Caco-2 (cell line): ENCODE data around the gene RASGEF1C. TPM values are rescaled to one million over a fixed set of nuclear protein-coding genes. Genes with fewer than 3 reads are reported as not detected.
A peak's percentile ranks its signal among the peaks of the same experiment; 100 is the strongest.

Experiments used
- BruUV-seq: library from RNA; stranded (reverse); fragments of 400-500 nt; replicated peaks from 2 replicates; lab custom pipeline; 2021; lab: Mats Ljungman, UMichigan
- CTCF ChIA-PET: fragments of 300-600 bp; sonication (Branson Sonifier 250); formaldehyde crosslinking; loops from one replicate; lab custom pipeline; 2022; ENCODE audit warnings: antibody characterized with exemption; lab: Charles Lee
- POLR2A ChIA-PET: fragments of 300-600 bp; sonication (Branson Sonifier 250); formaldehyde crosslinking; loops from one replicate; lab custom pipeline; 2022; ENCODE audit warnings: antibody characterized with exemption; lab: Charles Lee
- DNase-seq, 2 experiments: peaks; one replicate each; pipeline versions ENCODE4 v3.0.0 to v3.0.0-alpha.2; 2020 to 2022
- H3K27me3 ChIP-seq: replicated peaks from 2 replicates; pipeline ENCODE4 v1.6.0; 2011; ENCODE audit warnings: low read length; ENCODE audit not compliant: control insufficient read depth, insufficient read depth
- H3K36me3 ChIP-seq: 2 replicates; pipeline ENCODE4 v1.5.1; 2011; ENCODE audit warnings: low read length; ENCODE audit not compliant: control insufficient read depth, insufficient read depth
- H3K4me1 ChIP-seq: fragments of 250-450 bp; sonication (Bioruptor Pico); 2 replicates; pipeline ENCODE4 v1.5.1; 2020; ENCODE audit warnings: mild to moderate bottlenecking
- H3K4me3 ChIP-seq: 2 replicates; pipeline ENCODE4 v1.5.1; 2011; ENCODE audit warnings: low read depth, mild to moderate bottlenecking, control low read depth, low read length
- H3K9me3 ChIP-seq: fragments of 250-450 bp; sonication (Bioruptor Pico); 2 replicates; pipeline ENCODE4 v1.5.1; 2020; ENCODE audit warnings: mild to moderate bottlenecking, moderate library complexity
- H3K27ac Mint-ChIP-seq: one replicate; pipeline ENCODE4 v1.8.0; 2022; ENCODE audit warnings: mixed read lengths; ENCODE audit not compliant: unreplicated experiment
- H3K27me3 Mint-ChIP-seq: one replicate; pipeline ENCODE4 v1.8.0; 2022; ENCODE audit warnings: mixed read lengths; ENCODE audit not compliant: insufficient read depth, unreplicated experiment
- H3K36me3 Mint-ChIP-seq: one replicate; pipeline ENCODE4 v1.8.0; 2022; ENCODE audit warnings: mild to moderate bottlenecking, mixed read lengths; ENCODE audit not compliant: insufficient read depth, unreplicated experiment
- H3K4me1 Mint-ChIP-seq: one replicate; pipeline ENCODE4 v1.8.0; 2022; ENCODE audit warnings: low read depth, mixed read lengths; ENCODE audit not compliant: unreplicated experiment
- H3K4me3 Mint-ChIP-seq: one replicate; pipeline ENCODE4 v1.8.0; 2022; ENCODE audit warnings: mild to moderate bottlenecking, moderate library complexity, mixed read lengths; ENCODE audit not compliant: unreplicated experiment
- H3K9me3 Mint-ChIP-seq: one replicate; pipeline ENCODE4 v1.8.0; 2022; ENCODE audit warnings: mixed read lengths; ENCODE audit not compliant: unreplicated experiment
- CTCF ChIP-seq, 2 experiments: fragments of 200-600 bp in 1 of 2; IDR thresholded peaks; 1 replicate in 1 of 2; 2 replicates in 1 of 2; pipeline versions ENCODE4 v1.5.1 to v1.8.0; 2011 to 2022; ENCODE audit warnings: antibody characterized with exemption in 1 of 2, control low read depth in 1 of 2, inconsistent platforms in 1 of 2, low read depth in 1 of 2, low read length in 1 of 2, mild to moderate bottlenecking in 1 of 2, moderate library complexity in 1 of 2; ENCODE audit not compliant: insufficient read depth in 1 of 2, severe bottlenecking in 1 of 2, unreplicated experiment in 1 of 2
- intact Hi-C: fragments of 100-400 bp; cut with micrococcal nuclease; formaldehyde crosslinking; loops from one replicate; pipeline ENCODE4 v1.10.0; 2022; ENCODE audit not compliant: unreplicated experiment
- total RNA-seq: library from RNA; stranded (reverse); gene quantifications from 2 replicates; pipeline ENCODE4 v1.2.3, GENCODE V29; 2022

RASGEF1C gene
- total RNA-seq, 1 experiment from 2014 or later, result not detected

DNA sequence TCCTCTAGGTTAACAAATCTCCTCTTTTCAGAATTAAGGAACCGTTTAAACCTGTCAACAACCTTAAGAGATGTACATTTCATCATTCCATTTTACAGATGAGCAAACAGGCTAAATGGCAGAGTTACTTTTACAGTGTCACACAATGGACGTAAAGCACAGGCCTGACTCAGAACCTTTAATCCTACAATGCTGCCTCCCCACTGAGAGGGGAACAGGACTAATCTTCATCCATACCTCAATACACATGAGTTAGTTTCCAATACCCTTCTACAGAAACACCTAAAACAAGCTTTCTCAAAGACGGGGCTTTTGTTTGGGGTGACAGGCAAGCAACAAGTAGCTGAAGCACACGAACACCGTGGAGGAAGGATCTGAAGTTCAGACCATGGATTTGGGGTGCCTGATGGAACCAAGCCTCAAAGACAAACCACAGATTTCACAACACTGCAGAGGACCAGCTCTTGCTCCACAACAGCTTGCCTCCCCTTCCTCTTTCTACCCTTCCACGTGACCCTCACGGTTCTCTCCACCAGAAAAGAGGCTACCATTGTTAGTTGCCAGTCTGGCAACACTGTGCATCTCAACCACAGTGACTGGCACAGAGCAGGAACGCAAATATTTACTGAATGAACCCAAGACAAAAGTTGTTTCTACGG is 139.3 kb downstream of the RASGEF1C start:
- no peak overlapping the region for H3K27ac Mint-ChIP-seq

DNA sequence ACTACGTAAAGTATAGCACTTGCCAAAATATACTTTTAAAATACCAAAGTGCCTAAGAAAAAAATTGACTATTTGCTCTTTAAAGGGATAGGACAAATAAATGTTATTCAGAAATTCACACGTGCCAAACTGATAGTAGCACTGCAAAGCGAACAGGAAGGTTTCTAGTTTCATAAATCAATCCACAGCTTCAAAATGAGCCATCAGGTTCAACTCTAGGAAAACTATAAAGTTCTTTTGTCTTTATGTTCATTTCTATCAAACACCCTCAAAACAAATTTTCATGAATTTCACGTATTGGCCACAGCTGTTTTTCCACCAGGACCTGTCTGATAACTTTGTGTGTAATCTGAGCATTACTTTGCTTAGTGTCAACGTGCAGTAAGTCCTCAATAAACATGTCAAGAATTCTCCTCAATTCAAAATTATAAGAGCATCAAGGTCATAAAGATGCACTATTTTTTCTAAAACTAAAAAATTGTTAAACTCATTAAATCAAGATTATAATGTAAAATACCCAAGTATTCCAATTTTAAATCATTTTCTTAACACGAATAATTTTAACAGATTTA is 140.4 kb downstream of the RASGEF1C start:
- ChIA-PET POLR2A (no interaction called here), CTCF (no interaction called here)
- Mint-ChIP-seq H3K27ac (no peak overlapping the region), H3K36me3 (peaks cover 15% of the 10 kb centered on the region), H3K4me3 (no peak overlapping the region), H3K27me3 (peaks cover 4% of the 10 kb centered on the region), H3K4me1 (peaks cover 6% of the 10 kb centered on the region), H3K9me3 (no peaks in the 10 kb centered on the region)
- no peak for DNase-seq
- Histone ChIP-seq H3K36me3 (no peaks in the 10 kb centered on the region), H3K4me3 (no peak overlapping the region), H3K9me3 (peaks cover 5% of the 10 kb centered on the region; the same call in 1 of the 2 replicates), H3K27me3 (no peaks in the 10 kb centered on the region; the same call in 1 of the 2 replicates), H3K4me1 (peaks cover 12% of the 10 kb centered on the region; the same call in 1 of the 2 replicates)
- intact Hi-C loops, result no loop called here
- no TSS peak for BruUV-seq
- no peak for TF ChIP-seq CTCF (IDR thresholded peaks at IDR 0.05; ENCODE audit: insufficient read depth in 1 of 2, low read depth in 1 of 2, low read length in 1 of 2, severe bottlenecking in 1 of 2, unreplicated experiment in 1 of 2)

More for the DNA sequence above, 139.3 kb downstream of the RASGEF1C start:
- DNase-seq, result no peak
- peaks cover 6% of the 10 kb centered on the region for H3K4me1 Mint-ChIP-seq
- ChIA-PET POLR2A (no interaction called here), CTCF (no interaction called here)
- H3K9me3 Mint-ChIP-seq, result no peaks in the 10 kb centered on the region
- Histone ChIP-seq H3K9me3 (peaks cover 5% of the 10 kb centered on the region; the same call in 1 of the 2 replicates), H3K27me3 (no peaks in the 10 kb centered on the region; the same call in 1 of the 2 replicates), H3K36me3 (no peaks in the 10 kb centered on the region), H3K4me1 (peaks cover 12% of the 10 kb centered on the region; the same call in 1 of the 2 replicates), H3K4me3 (peak overlapping the region; percentile 95)
- TF ChIP-seq CTCF (IDR thresholded peaks at IDR 0.05; ENCODE audit: insufficient read depth in 1 of 2, low read depth in 1 of 2, low read length in 1 of 2, severe bottlenecking in 1 of 2, unreplicated experiment in 1 of 2), result no peak
- H3K4me3 Mint-ChIP-seq, result peak overlapping the region; percentile 90
- H3K36me3 Mint-ChIP-seq, result peaks cover 15% of the 10 kb centered on the region
- peaks cover 7% of the 10 kb centered on the region for H3K27me3 Mint-ChIP-seq
- intact Hi-C loops, result no loop called here
- BruUV-seq, result no TSS peak

GRCh38 chr5:180067986-180068385 is 141.0 kb downstream of the RASGEF1C start:
- TF ChIP-seq CTCF (IDR thresholded peaks at IDR 0.05; ENCODE audit: insufficient read depth in 1 of 2, low read depth in 1 of 2, low read length in 1 of 2, severe bottlenecking in 1 of 2, unreplicated experiment in 1 of 2), result no peak
- peaks cover 5% of the 10 kb centered on the region; the same call in 1 of the 2 replicates for H3K9me3 ChIP-seq
- no peak overlapping the region for H3K4me3 ChIP-seq
- no peak overlapping the region for H3K27ac Mint-ChIP-seq
- no peak for DNase-seq
- intact Hi-C loops, result no loop called here
- H3K36me3 Mint-ChIP-seq, result peaks cover 14% of the 10 kb centered on the region
- no peaks in the 10 kb centered on the region for H3K9me3 Mint-ChIP-seq
- BruUV-seq, result no TSS peak
- peaks cover 2% of the 10 kb centered on the region for H3K27me3 Mint-ChIP-seq
- H3K36me3 ChIP-seq, result no peaks in the 10 kb centered on the region
- peaks cover 6% of the 10 kb centered on the region for H3K4me1 Mint-ChIP-seq
- CTCF ChIA-PET, result no interaction called here
- POLR2A ChIA-PET, result no interaction called here
- peaks cover 12% of the 10 kb centered on the region; the same call in 1 of the 2 replicates for H3K4me1 ChIP-seq
- H3K4me3 Mint-ChIP-seq, result no peak overlapping the region
- H3K27me3 ChIP-seq, result no peaks in the 10 kb centered on the region; the same call in 1 of the 2 replicates
